HepG2 (cell line): ENCODE results near the gene PPP6R2. TPM values are rescaled to one million over a fixed set of nuclear protein-coding genes. Genes with fewer than 3 reads are reported as not detected.

ENCODE experiments used
- ATAC-seq: fragments of 200-7000 bp; cut with Tn5 transposase; 3 replicates; pipeline ENCODE4 v1.9.1; 2020; ENCODE audit warnings: mild to moderate bottlenecking, moderate library complexity
- BruUV-seq: library from RNA; stranded (reverse); fragments of 400-500 nt; replicated peaks from 2 replicates; lab custom pipeline; 2021; lab: Mats Ljungman, UMichigan
- CTCF ChIA-PET: fragments of 300-600 bp; formaldehyde crosslinking; extraction: SDS; loops from one replicate; lab custom pipeline; 2021; ENCODE audit warnings: low total read pairs, inconsistent platforms, low intra/inter-chr PET ratio; lab: Yijun Ruan, JAX
- POLR2A ChIA-PET: fragments of 350-600 bp; sonication (Branson Sonifier 250); formaldehyde crosslinking; loops from one replicate; lab custom pipeline; 2020; ENCODE audit warnings: antibody characterized with exemption, inconsistent platforms; lab: Yijun Ruan, JAX
- DNase-seq: peaks from one replicate; pipeline ENCODE4 v3.0.0-alpha.2; 2015; ENCODE audit warnings: low spot score
- FAIRE-seq: peaks from 3 replicates; lab custom pipeline; 2011; peaks lifted over from hg19 to GRCh38; lab: Jason Lieb, UNC
- H2AFZ ChIP-seq: one replicate; pipeline ENCODE4 v1.6.1; 2011; ENCODE audit warnings: low read length, inconsistent platforms
- H3K27ac ChIP-seq: fragments of 300-600 bp; 3 replicates; pipeline ENCODE4 v1.8.0; 2011; ENCODE audit warnings: mixed run types, mild to moderate bottlenecking, mixed read lengths, low read length, inconsistent platforms; ENCODE audit not compliant: insufficient read depth; ENCODE audit errors: extremely low read length
- H3K27me3 ChIP-seq, 2 experiments: fragments of 200-600 bp in 1 of 2; 2 replicates in 1 of 2; 3 replicates in 1 of 2; pipeline versions ENCODE4 v1.6.0 to v1.8.0; 2011; ENCODE audit warnings: low read length in 2 of 2, mild to moderate bottlenecking in 2 of 2, moderate library complexity in 2 of 2, inconsistent platforms in 1 of 2; ENCODE audit not compliant: insufficient read depth in 2 of 2, control insufficient read depth in 1 of 2
- H3K36me3 ChIP-seq, 2 experiments: fragments of 200-600 bp in 1 of 2; replicated peaks in 1 of 2; 2 replicates in 1 of 2; 3 replicates in 1 of 2; pipeline versions ENCODE4 v1.5.1 to v1.8.0; 2011; ENCODE audit warnings: low read length in 2 of 2, inconsistent platforms in 1 of 2; ENCODE audit not compliant: insufficient read depth in 2 of 2, control insufficient read depth in 1 of 2
- H3K4me1 ChIP-seq: 2 replicates; pipeline ENCODE4 v1.5.1; 2012; ENCODE audit warnings: low read length, inconsistent platforms; ENCODE audit not compliant: insufficient read depth
- H3K4me2 ChIP-seq: 2 replicates; pipeline ENCODE4 v1.6.0; 2011; ENCODE audit warnings: low read depth, low read length, inconsistent platforms
- H3K4me3 ChIP-seq, 3 experiments: fragments of 200-600 bp in 1 of 3; sonication (generic), shearing (Covaris generic) in 1 of 3; replicated peaks in 1 of 3; 2 replicates each; pipeline ENCODE4 v1.5.1; 2011 to 2016; ENCODE audit warnings: low read length in 3 of 3, inconsistent platforms in 2 of 3, low read depth in 2 of 3, mild to moderate bottlenecking in 2 of 3, control low read depth in 1 of 3, mixed read lengths in 1 of 3; ENCODE audit not compliant: insufficient read depth in 1 of 3
- H3K79me2 ChIP-seq: one replicate; pipeline ENCODE4 v1.6.1; 2011; ENCODE audit warnings: low read length, inconsistent platforms; ENCODE audit not compliant: insufficient read depth
- H3K9ac ChIP-seq: 2 replicates; pipeline ENCODE4 v1.6.0; 2011; ENCODE audit warnings: mild to moderate bottlenecking, low read depth, low read length, inconsistent platforms; ENCODE audit not compliant: insufficient read depth
- H3K9me3 ChIP-seq: 2 replicates; pipeline ENCODE4 v1.5.1; 2012; ENCODE audit warnings: mild to moderate bottlenecking, low read length
- H4K20me1 ChIP-seq: 2 replicates; pipeline ENCODE4 v1.6.0; 2011; ENCODE audit warnings: inconsistent platforms, mild to moderate bottlenecking, low read length, moderate library complexity; ENCODE audit not compliant: insufficient read depth
- KDM5A ChIP-seq: fragments of 200-600 bp; sonication (generic); IDR thresholded peaks from 2 replicates; pipeline ENCODE4 v1.7.0; 2018; ENCODE audit warnings: antibody characterized with exemption, mild to moderate bottlenecking, low read length, borderline replicate concordance
- KMT2A ChIP-seq: sonication (generic); formaldehyde crosslinking; IDR thresholded peaks from 2 replicates; pipeline ENCODE4 v1.4.0; 2020; ENCODE audit warnings: missing genetic modification reagents
- MLLT10 ChIP-seq: sonication (generic); formaldehyde crosslinking; IDR thresholded peaks from 2 replicates; pipeline ENCODE4 v1.4.0; 2020; ENCODE audit warnings: missing genetic modification reagents
- MTA1 ChIP-seq: sonication (generic); formaldehyde crosslinking; IDR thresholded peaks from 2 replicates; pipeline ENCODE4 v1.4.0; 2020; ENCODE audit warnings: missing genetic modification reagents, mild to moderate bottlenecking, borderline replicate concordance
- NCOA5 ChIP-seq: sonication (generic); formaldehyde crosslinking; IDR thresholded peaks from 2 replicates; pipeline ENCODE4 v1.4.0; 2020; ENCODE audit warnings: missing genetic modification reagents
- NFKB2 ChIP-seq: sonication (generic); formaldehyde crosslinking; IDR thresholded peaks from 2 replicates; pipeline ENCODE4 v1.4.0; 2020; ENCODE audit warnings: missing genetic modification reagents, borderline replicate concordance
- RBFOX2 ChIP-seq: fragments of 200-400 bp; formaldehyde crosslinking; IDR thresholded peaks from 2 replicates; pipeline ENCODE4 v1.6.1; 2017; ENCODE audit warnings: low read depth, mild to moderate bottlenecking, low read length
- RCOR2 ChIP-seq: IDR thresholded peaks from 2 replicates; pipeline ENCODE4 v1.6.1; 2016; ENCODE audit warnings: missing biosample characterization, missing genetic modification reagents
- ZNF33B ChIP-seq: sonication (generic); formaldehyde crosslinking; IDR thresholded peaks from 2 replicates; pipeline ENCODE4 v1.5.1; 2020; ENCODE audit warnings: mild to moderate bottlenecking, missing genetic modification reagents
- ZNF543 ChIP-seq: sonication (generic); formaldehyde crosslinking; IDR thresholded peaks from 2 replicates; pipeline ENCODE4 v1.4.0; 2020; ENCODE audit warnings: mild to moderate bottlenecking, missing genetic modification reagents
- ZNF713 ChIP-seq: sonication (generic); formaldehyde crosslinking; IDR thresholded peaks from 2 replicates; pipeline ENCODE4 v1.4.0; 2020; ENCODE audit warnings: mild to moderate bottlenecking, missing genetic modification reagents
- ZSCAN22 ChIP-seq: sonication (generic); formaldehyde crosslinking; IDR thresholded peaks from 2 replicates; pipeline ENCODE4 v1.4.0; 2020; ENCODE audit warnings: mild to moderate bottlenecking, missing genetic modification reagents
- WGBS: methylation state at CpG from one replicate; pipeline ENCODE4 v1.1.6; 2017; ENCODE audit warnings: low lambda C conversion rate; 5-methylcytosine and 5-hydroxymethylcytosine counted together
- in situ Hi-C: cut with HindIII; loops from 2 replicates; pipeline ENCODE4 v1.10.0; 2017; ENCODE audit warnings: low pct_unique_long_range_greater_than_20kb; ENCODE audit not compliant: extremely low pct_ligation_motif_present
- intact Hi-C: fragments of 100-400 bp; cut with micrococcal nuclease; formaldehyde crosslinking; loops from one replicate; pipeline ENCODE4 v1.10.0; 2022; ENCODE audit not compliant: unreplicated experiment
- polyA plus RNA-seq, 8 experiments: library from polyadenylated mRNA; depleted of rRNA in 3 of 8; stranded (reverse) in 7 of 8; unstranded in 1 of 8; fragments of >200 nt; fragmentation: Illumina TruSeq in 4 of 8; extraction: Trizol in 4 of 8; gene quantifications; 2 replicates each; pipeline versions ENCODE4 v1.2.1 to v1.2.3, GENCODE V29; 2011 to 2016; ENCODE audit warnings: low read depth in 4 of 8, missing spikeins in 1 of 8, mixed read lengths in 1 of 8; ENCODE audit not compliant: insufficient read depth in 1 of 8
- total RNA-seq, 5 experiments: library from RNA; depleted of rRNA; stranded (reverse); fragments of >200 nt; fragmentation: Illumina TruSeq; extraction: Trizol; gene quantifications; 2 replicates each; pipeline ENCODE4 v1.2.3, GENCODE V29; 2016; ENCODE audit warnings: low read depth in 1 of 5
- TF ChIP-seq, protein P1 (sequence below): sonication (generic); formaldehyde crosslinking; IDR thresholded peaks from 2 replicates; pipeline ENCODE4 v1.8.1; 2023; ENCODE audit warnings: missing genetic modification reagents, inconsistent platforms, borderline replicate concordance
- TF ChIP-seq, protein P2 (sequence below): sonication (generic); formaldehyde crosslinking; IDR thresholded peaks from 2 replicates; pipeline ENCODE4 v1.4.0; 2020; ENCODE audit warnings: missing genetic modification reagents
- TF ChIP-seq, protein P3 (sequence below): sonication (generic); formaldehyde crosslinking; IDR thresholded peaks from 2 replicates; pipeline ENCODE4 v1.4.0; 2020; ENCODE audit warnings: missing genetic modification reagents, mild to moderate bottlenecking, borderline replicate concordance
- TF ChIP-seq, protein P4 (sequence below): sonication (generic); formaldehyde crosslinking; IDR thresholded peaks from 2 replicates; pipeline ENCODE4 v1.4.0; 2020; ENCODE audit warnings: missing genetic modification reagents

The PPP6R2 gene
- total and polyA plus RNA-seq, 2 of the 13 experiments (the other 11 are each of a cell fraction or from before 2014, with no cell fraction given) = 55.0 to 102 TPM

DNA sequence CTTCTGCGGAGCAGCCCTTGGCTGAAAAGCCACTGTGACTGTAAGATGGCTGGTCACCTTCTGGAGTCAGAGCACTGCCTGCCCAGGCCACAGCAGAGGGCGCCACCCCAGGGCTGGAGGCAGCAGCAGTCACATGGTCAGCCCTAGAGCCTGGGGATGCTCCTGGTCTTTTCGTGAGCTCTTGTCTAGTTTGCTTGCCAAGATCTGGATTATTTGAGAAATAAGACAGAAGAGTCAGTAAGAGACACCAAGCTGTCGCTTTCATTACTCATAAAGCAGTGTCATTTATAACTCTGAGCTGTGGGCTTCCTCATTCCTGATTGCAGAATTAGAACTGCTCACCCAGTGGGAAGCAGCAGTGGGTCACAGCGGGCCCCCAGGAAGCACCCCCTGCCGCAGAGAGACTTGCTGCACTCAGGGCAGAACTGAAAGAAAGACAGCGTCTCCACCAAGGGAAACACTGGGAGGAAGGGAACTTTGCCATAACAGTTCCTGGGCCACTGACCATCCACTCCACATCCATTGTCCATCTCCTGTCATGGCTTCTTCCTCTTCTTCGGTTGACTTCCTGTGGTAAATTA is 56.7 kb downstream of the PPP6R2 start:
- DNase-seq (peak; percentile 16), ATAC-seq (peak; percentile 71), FAIRE-seq (peak; percentile 58)
- ChIA-PET POLR2A (interaction anchor here (1.0 to 2.1 kb wide), 4 partner anchors 12 to 85 kb away, joined by 3 to 10 read pairs (median 5); no protein-coding TSS in a partner anchor), CTCF (no interaction called here)
- BruUV-seq = no TSS peak
- Histone ChIP-seq H3K9ac (no peak overlapping the region), H3K79me2 (peaks cover 48% of the 10 kb centered on the region), H3K4me2 (no peak overlapping the region), H3K9me3 (no peaks in the 10 kb centered on the region), H3K27ac (peak overlapping the region; percentile 27), H3K36me3 (peaks cover 22 to 46% of the 10 kb centered on the region in 2 experiments), H3K27me3 (no peaks in the 10 kb centered on the region), H4K20me1 (peaks cover 29% of the 10 kb centered on the region; the same call in 1 of the 2 replicates), H3K4me3 (no peak overlapping the region), H3K4me1 (peaks cover 85% of the 10 kb centered on the region), H2AFZ (no peak overlapping the region)
- intact Hi-C loops = no loop called here
- 91% methylated on average over 6 of the region's 8 CpGs for WGBS
- in situ Hi-C loops = no loop called here
- 0 out of 2 replicates have a peak, but pooled peaks have one; percentile 42 for TF ChIP-seq MTA1 (CRISPR knock-in tag)
- no peak for TF ChIP-seq ZNF713 (CRISPR knock-in tag)
- TF ChIP-seq, protein P1, sequence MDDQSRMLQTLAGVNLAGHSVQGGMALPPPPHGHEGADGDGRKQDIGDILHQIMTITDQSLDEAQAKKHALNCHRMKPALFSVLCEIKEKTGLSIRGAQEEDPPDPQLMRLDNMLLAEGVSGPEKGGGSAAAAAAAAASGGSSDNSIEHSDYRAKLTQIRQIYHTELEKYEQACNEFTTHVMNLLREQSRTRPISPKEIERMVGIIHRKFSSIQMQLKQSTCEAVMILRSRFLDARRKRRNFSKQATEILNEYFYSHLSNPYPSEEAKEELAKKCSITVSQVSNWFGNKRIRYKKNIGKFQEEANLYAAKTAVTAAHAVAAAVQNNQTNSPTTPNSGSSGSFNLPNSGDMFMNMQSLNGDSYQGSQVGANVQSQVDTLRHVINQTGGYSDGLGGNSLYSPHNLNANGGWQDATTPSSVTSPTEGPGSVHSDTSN (CRISPR knock-in tag) = no peak
- TF ChIP-seq, protein P2, sequence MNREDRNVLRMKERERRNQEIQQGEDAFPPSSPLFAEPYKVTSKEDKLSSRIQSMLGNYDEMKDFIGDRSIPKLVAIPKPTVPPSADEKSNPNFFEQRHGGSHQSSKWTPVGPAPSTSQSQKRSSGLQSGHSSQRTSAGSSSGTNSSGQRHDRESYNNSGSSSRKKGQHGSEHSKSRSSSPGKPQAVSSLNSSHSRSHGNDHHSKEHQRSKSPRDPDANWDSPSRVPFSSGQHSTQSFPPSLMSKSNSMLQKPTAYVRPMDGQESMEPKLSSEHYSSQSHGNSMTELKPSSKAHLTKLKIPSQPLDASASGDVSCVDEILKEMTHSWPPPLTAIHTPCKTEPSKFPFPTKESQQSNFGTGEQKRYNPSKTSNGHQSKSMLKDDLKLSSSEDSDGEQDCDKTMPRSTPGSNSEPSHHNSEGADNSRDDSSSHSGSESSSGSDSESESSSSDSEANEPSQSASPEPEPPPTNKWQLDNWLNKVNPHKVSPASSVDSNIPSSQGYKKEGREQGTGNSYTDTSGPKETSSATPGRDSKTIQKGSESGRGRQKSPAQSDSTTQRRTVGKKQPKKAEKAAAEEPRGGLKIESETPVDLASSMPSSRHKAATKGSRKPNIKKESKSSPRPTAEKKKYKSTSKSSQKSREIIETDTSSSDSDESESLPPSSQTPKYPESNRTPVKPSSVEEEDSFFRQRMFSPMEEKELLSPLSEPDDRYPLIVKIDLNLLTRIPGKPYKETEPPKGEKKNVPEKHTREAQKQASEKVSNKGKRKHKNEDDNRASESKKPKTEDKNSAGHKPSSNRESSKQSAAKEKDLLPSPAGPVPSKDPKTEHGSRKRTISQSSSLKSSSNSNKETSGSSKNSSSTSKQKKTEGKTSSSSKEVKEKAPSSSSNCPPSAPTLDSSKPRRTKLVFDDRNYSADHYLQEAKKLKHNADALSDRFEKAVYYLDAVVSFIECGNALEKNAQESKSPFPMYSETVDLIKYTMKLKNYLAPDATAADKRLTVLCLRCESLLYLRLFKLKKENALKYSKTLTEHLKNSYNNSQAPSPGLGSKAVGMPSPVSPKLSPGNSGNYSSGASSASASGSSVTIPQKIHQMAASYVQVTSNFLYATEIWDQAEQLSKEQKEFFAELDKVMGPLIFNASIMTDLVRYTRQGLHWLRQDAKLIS (CRISPR knock-in tag) = no peak
- TF ChIP-seq KDM5A = no peak
- no peak for TF ChIP-seq ZSCAN22 (CRISPR knock-in tag)
- TF ChIP-seq ZNF33B (CRISPR knock-in tag) = no peak
- no peak for TF ChIP-seq NFKB2 (CRISPR knock-in tag)
- 0 out of 2 replicates have a peak, but pooled peaks have one; percentile 32 for TF ChIP-seq RBFOX2
- no peak for TF ChIP-seq RCOR2 (CRISPR knock-in tag)
- no peak for TF ChIP-seq ZNF543 (CRISPR knock-in tag)
- no peak for TF ChIP-seq NCOA5
- TF ChIP-seq MLLT10 (CRISPR knock-in tag) = no peak
- TF ChIP-seq, protein P3, sequence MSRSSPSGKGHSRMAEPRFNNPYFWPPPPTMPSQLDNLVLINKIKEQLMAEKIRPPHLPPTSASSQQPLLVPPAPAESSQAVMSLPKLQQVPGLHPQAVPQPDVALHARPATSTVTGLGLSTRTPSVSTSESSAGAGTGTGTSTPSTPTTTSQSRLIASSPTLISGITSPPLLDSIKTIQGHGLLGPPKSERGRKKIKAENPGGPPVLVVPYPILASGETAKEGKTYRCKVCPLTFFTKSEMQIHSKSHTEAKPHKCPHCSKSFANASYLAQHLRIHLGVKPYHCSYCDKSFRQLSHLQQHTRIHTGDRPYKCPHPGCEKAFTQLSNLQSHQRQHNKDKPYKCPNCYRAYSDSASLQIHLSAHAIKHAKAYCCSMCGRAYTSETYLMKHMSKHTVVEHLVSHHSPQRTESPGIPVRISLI (CRISPR knock-in tag) = no peak
- TF ChIP-seq, protein P4, sequence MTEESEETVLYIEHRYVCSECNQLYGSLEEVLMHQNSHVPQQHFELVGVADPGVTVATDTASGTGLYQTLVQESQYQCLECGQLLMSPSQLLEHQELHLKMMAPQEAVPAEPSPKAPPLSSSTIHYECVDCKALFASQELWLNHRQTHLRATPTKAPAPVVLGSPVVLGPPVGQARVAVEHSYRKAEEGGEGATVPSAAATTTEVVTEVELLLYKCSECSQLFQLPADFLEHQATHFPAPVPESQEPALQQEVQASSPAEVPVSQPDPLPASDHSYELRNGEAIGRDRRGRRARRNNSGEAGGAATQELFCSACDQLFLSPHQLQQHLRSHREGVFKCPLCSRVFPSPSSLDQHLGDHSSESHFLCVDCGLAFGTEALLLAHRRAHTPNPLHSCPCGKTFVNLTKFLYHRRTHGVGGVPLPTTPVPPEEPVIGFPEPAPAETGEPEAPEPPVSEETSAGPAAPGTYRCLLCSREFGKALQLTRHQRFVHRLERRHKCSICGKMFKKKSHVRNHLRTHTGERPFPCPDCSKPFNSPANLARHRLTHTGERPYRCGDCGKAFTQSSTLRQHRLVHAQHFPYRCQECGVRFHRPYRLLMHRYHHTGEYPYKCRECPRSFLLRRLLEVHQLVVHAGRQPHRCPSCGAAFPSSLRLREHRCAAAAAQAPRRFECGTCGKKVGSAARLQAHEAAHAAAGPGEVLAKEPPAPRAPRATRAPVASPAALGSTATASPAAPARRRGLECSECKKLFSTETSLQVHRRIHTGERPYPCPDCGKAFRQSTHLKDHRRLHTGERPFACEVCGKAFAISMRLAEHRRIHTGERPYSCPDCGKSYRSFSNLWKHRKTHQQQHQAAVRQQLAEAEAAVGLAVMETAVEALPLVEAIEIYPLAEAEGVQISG (CRISPR knock-in tag) = 0 out of 2 replicates have a peak, but pooled peaks have one; percentile 35
- TF ChIP-seq KMT2A (CRISPR knock-in tag) = no peak
